H1 (cell line): ENCODE measurements around the gene ORMDL1. TPM values are rescaled to one million over a fixed set of nuclear protein-coding genes. Genes with fewer than 3 reads are reported as not detected.
A peak's percentile ranks its signal among the peaks of the same experiment; 100 is the strongest.

ENCODE experiments used
- ATF3 ChIP-seq: IDR thresholded peaks from 2 replicates; pipeline ENCODE4 v1.6.1; 2011; ENCODE audit warnings: low read depth, mild to moderate bottlenecking, low read length; ENCODE audit not compliant: insufficient read depth
- GABPA ChIP-seq: IDR thresholded peaks from 2 replicates; pipeline ENCODE4 v1.6.1; 2011; ENCODE audit warnings: mild to moderate bottlenecking, low read length, moderate library complexity, borderline replicate concordance; ENCODE audit not compliant: insufficient read depth
- GTF2F1 ChIP-seq: IDR thresholded peaks from 2 replicates; pipeline ENCODE4 v1.6.1; 2012; ENCODE audit warnings: low read depth, low read length, improper control_type of control experiment, borderline replicate concordance
- KDM5A ChIP-seq: fragments of 200-600 bp; IDR thresholded peaks from 2 replicates; pipeline ENCODE4 v1.7.1; 2012; ENCODE audit warnings: mild to moderate bottlenecking, low read length, inconsistent platforms, mixed read lengths
- NANOG ChIP-seq: IDR thresholded peaks from 2 replicates; pipeline ENCODE4 v1.6.1; 2011; ENCODE audit warnings: low read length, low read depth, mild to moderate bottlenecking, inconsistent platforms; ENCODE audit not compliant: insufficient read depth, poor library complexity, severe bottlenecking
- polyA plus RNA-seq, 7 experiments: library from polyadenylated mRNA; depleted of rRNA in 3 of 7; stranded (reverse) in 5 of 7; unstranded in 2 of 7; fragments of >200 nt in 5 of 7; fragments of 200-250 nt in 2 of 7; gene quantifications; 1 replicate in 5 of 7; 2 replicates in 1 of 7; 4 replicates in 1 of 7; pipeline versions ENCODE4 v1.2.1 to v1.2.3, GENCODE V29; 2011 to 2013; ENCODE audit warnings: missing spikeins in 2 of 7, mixed read lengths in 2 of 7
- total RNA-seq: library from RNA; stranded (reverse); fragmentation: NEBNext Ultra II Directional; extraction: Animal tissue kit (Norgen Biotek cat#: 25700); gene quantifications from 2 replicates; pipeline ENCODE4 v1.2.1, GENCODE V29; 2021

The ORMDL1 gene
- total and polyA plus RNA-seq, 2 of the 8 experiments (the other 6 are each of a cell fraction or from before 2014, with no cell fraction given), result 34.9 to 58.1 TPM

- 0 out of 2 replicates have a peak, but pooled peaks have one; percentile 44 for TF ChIP-seq ATF3
- TF ChIP-seq NANOG, result no peak
- peak; percentile 89; the same call in 1 of the 2 replicates for TF ChIP-seq GABPA
- peak; percentile 69 for TF ChIP-seq KDM5A
- TF ChIP-seq GTF2F1, result no peak
Measured at GRCh38 chr2:189762551-189763298, 21.4 kb downstream of the ORMDL1 start, which contains the start of gene OSGEPL1 (continued).
